Activated CD8-positive, alpha-beta memory T cell treated with anti-CD3 and anti-CD28 coated beads for 36 hours (primary cell): ENCODE measurements around the gene ADAMTSL3. TPM values are rescaled to one million over a fixed set of nuclear protein-coding genes. Genes with fewer than 3 reads are reported as not detected.
"Not testable (repeated sequence)": the region's sequence is repeated elsewhere in the genome, so short reads cannot be mapped to it uniquely, and the experiment has no call there.

Source experiments
- CTCF ChIA-PET: fragments of 350-600 bp; sonication (Branson Sonifier 250); formaldehyde crosslinking; loops from one replicate; lab custom pipeline; 2021; ENCODE audit warnings: antibody characterized with exemption; lab: Charles Lee
- POLR2A ChIA-PET: fragments of 350-600 bp; sonication (Branson Sonifier 250); formaldehyde crosslinking; loops from one replicate; lab custom pipeline; 2021; ENCODE audit warnings: antibody characterized with exemption; lab: Charles Lee
- total RNA-seq, 2 experiments: library from RNA; stranded (reverse); gene quantifications; one replicate each; pipeline ENCODE4 v1.2.3, GENCODE V29; 2021

Gene ADAMTSL3
- total RNA-seq, 2 experiments from 2014 or later: not detected

DNA sequence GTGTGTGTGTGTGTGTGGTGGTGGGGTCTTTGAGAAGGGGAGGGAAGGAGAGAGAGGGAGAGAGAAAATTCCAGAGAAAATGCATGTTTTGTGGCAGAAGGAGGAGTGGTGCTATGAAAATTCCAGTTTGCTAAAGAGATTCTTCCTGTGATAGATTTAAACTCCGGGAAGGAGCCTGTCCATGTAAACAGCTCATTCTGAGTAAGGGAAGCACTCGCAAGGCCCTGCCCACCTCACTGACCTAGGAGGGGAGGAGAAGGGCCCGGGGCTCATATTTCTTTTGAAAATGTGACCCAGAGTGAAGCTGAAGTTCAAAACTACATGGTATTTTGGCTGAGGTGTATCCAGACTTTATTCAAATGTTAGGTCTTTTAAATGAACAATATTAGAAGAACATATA lies 41.3 kb downstream of the ADAMTSL3 start:
- ChIA-PET POLR2A (no interaction called here), CTCF (no interaction called here)

DNA sequence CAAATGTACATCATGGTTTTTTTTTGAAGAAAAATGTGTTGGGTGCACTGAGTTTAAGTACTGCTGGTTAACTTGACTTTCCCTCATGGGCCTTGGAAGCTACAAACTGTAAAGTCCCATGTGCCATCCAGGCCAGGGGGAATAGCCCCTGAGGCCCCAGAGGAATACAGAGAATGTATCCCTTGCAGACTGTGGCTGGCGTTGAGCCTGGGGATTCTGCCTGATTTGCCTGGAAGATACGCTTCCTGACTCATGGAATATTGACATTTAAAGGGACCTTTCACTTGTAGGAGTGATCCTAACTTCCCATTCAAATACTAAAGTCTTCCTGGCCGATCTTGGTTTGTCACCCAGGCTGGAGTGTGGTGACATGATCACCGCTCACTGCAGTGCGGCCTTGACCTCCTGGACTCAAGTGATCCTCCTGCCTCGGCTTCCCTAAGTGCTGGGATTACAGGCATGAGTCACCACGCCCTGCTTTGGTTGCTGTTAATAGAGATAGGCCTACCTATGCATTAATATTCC lies 42.0 kb downstream of the ADAMTSL3 start:
- ChIA-PET POLR2A (no interaction called here), CTCF (no interaction called here)

DNA sequence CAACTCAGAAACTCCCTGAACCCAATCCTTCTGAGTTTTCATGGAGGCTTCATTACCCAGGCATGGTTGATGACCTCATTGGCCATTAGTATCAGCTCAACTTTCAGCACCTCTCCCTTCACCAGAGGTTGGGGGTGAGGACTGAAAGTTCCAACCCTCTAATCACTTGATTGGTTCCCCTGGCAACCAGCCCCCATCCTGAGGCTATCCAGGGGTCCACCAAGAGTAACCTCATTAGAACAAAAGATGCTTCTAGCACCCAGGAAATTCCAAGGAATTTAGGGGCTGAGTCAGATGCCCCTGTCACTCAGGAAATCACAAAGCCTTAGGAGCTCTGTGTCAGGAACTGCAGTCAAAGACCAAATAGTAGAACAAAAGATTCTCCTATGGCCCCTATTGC lies 43.8 kb downstream of the ADAMTSL3 start:
- ChIA-PET CTCF (no interaction called here), POLR2A (no interaction called here)

DNA sequence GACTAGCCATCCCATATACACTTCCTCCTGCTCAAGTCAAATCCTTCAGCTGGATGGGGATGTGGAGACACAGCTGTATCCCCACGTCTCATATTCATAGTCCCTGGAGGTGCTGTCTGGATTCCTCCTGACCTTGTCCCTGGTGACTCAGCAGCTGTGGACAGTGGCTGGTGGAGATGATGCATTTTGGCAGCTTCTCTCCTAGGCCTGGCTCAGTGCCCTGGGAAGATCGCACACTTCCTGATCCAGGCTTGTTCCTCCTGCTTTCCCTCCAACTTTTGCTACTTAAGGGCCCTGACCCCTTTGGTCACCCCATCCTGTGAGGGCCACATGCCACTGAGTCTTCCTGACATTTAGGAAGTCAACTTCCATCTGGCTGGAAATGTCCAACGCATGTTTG lies 44.4 kb downstream of the ADAMTSL3 start:
- POLR2A ChIA-PET: no interaction called here
- CTCF ChIA-PET: no interaction called here

DNA sequence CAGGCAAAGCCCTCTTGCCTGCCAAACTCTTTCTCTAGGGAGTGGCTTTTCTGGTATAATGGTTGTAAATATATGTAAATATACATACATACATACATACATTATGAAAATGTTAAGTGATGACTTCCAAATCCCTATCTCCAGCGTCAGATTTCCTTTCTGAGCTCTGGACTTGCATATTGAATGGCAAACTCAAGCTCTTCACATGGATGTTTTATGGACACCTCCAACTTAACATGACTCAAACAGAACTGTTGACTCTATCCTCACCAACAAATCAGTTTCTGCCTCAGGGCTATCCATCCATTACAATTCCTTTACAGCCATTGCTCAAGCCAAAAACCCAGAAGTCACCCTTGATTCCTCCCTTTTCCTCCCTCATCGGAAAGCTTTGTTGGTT lies 45.1 kb downstream of the ADAMTSL3 start:
- ChIA-PET POLR2A (no interaction called here), CTCF (no interaction called here)

DNA sequence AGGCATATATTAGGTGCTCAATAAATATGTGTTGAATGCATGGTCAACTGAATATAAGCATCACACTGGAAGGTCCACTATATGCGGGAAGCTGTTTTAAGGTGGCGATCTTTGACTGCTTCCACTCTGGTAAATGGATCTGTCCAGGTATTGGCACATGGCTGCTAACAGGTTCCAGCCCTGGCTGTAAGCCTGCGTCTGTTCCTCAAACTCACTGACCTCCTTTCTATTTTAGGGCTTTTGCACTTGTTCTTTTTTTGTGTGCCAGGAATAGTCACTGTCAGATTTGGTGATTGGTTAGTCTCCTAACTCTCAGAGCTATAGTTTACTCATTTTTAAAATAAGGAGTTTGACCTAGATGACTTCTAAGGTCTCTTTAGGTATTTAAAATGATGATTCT lies 46.2 kb downstream of the ADAMTSL3 start:
- ChIA-PET POLR2A (no interaction called here), CTCF (no interaction called here)

DNA sequence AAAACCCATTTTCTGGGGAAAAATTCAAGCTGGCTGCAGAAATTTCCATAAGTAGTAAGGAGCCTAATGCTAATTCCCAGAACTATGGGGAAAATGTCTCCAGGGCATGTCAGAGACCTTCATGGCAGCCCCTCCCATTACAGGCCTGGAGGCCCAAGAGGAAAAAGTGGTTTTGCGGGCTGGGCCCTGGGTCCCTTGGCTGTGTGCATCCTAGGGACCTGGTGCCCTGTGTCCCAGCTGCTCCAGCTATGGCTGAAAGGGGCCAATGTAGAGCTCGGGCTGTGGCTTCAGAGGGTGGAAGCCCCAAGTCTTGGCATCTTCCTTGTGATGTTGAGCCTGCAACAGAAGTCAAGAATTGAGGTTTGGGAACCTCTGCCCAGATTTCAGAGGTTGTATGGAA lies 48.4 kb downstream of the ADAMTSL3 start:
- POLR2A ChIA-PET, CTCF ChIA-PET: not testable (repeated sequence)

DNA sequence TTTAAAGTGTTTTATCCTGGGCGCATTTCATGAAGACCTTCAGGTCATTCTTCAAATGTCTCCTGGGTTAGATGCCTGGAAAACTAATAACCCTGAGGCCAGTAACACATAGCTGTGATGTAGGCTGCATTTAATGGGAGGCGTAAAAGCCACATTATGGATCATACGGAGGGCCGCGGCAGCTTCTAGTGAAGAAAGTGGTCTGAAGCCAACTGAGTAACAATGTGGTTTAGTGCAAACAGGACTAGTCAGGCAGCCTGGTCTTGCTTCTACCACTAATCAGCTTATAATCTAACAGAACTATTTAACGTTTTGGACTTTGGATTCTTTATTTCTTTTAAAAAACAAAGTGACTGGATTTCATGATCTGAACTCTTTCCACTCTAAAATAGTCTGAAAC lies 54.4 kb downstream of the ADAMTSL3 start:
- ChIA-PET POLR2A (no interaction called here), CTCF (no interaction called here)

DNA sequence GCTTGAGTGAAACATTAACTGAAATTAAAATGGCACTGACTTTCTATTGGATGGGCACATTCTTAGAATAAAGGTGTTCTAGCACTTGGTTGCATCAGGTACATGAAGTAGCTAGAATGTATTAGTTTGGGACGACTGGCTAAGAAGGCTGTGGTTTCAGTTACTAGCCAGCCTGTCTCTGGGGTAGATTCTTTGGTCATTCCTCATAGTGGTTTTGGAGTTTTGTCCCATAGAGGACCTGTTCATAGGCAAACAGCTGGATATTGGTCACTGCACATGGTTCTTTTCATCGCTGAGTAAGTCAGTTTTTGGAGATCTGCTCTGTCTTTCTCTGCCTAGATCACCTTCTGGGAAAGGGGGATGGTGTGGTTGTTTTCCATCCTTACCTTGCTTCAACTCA lies 55.3 kb downstream of the ADAMTSL3 start:
- CTCF ChIA-PET: no interaction called here
- POLR2A ChIA-PET: no interaction called here

DNA sequence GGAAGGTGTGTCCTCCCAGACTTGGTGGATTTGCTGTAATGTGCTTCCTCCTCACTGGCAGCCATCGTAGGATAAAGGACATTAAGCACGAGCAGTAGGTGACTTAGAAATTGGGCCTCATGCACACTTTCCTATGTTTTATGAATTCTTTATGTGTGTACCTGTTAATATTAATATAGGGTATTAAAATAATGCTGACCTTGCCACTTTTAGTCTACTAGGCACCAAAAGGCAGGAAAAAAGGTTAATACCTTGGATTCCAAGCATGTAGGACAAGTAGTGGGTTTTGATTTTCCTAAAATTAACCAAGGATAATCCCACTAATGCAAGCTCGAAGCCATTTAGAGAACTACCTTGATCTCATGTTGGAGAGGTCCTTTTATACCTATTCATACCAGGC lies 55.9 kb downstream of the ADAMTSL3 start:
- POLR2A ChIA-PET: no interaction called here
- CTCF ChIA-PET: no interaction called here

DNA sequence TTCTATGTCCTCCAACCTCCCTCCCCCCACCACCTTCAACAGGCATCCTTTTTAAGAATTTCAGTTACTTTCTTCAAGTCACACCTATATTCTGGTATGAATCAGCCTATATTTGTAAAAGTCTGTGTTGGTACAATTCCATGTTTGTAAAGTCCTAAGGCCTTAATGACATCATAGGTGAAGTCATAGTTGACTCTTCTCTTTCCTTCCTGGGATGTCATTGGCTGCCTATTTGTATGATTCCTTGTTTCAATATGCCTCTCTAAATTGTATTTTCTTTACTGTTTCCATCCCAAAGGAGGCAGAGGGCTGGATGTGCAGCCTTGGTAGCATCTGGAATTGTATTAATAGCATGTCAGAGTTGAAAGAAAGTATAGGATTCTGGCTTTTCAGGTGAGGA lies 56.5 kb downstream of the ADAMTSL3 start:
- POLR2A ChIA-PET: no interaction called here
- CTCF ChIA-PET: no interaction called here

DNA sequence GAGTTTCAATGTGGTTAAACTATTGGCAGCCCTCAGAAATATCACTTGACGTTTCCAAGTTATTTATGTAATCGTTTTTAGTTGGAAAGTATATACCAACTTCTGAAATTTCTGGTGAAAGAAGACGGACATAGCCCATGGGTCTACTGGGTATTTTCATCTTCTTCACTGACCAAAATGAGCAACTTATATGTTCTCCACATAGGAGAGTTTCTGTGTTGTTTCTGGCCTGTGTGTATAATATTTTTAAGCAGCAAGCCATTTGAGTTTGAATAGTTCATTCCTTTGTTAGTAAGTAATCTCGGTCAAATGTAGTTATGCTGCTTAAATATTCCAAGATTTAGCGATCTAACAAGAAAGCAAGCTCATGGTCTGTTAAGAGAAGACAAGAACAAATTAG lies 57.3 kb downstream of the ADAMTSL3 start:
- ChIA-PET POLR2A (no interaction called here), CTCF (no interaction called here)

DNA sequence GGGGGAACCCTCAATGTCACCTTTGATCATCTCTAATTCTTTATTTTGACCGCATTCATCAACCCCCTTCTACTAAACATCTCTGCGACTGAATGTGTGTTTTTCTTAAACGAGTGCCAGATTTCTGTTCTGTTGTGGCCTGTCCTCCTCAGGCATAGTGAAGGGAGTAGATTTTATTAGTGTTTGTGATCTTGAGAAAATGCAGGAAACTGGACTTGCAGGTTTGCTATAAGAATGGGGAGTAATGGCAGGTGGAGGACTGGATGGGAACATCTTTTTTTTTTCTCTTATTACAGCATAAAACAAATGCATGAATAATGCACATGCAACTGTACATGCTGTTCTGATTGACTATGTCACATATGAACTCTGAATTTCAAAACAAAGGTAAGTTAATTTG lies 59.3 kb downstream of the ADAMTSL3 start:
- ChIA-PET CTCF (no interaction called here), POLR2A (no interaction called here)

DNA sequence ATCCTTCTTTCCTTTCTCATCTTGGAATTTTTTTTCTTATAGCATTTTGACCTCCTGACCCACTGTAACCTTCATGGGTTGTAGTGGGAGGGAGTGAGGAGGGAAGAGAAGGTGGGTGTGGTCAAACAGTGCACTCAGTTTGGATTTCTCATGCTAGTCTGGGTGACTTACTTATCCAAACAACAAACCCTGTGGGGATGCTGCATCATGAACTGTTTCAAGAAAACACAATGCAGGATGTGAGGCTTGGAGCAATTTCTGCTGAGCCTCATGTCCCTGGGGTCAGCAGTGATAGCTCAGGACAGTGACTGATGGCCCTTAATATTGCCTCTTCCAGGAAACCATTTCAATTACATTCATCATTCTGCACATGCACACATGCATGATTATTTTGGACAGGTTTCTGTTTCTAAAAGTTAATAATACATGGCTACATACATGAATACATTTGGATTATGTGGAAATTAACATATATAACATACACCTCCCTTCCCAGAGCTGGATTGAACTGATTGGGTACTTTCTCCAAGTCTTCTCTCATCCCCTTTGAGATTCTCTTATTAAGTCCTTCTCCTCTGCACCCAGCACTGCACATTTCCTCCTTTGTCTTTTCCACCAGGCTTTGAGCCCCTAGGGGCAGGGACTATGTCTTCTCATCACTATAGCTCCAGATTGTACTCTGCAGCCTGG lies 61.2 kb downstream of the ADAMTSL3 start:
- ChIA-PET CTCF (no interaction called here), POLR2A (no interaction called here)

DNA sequence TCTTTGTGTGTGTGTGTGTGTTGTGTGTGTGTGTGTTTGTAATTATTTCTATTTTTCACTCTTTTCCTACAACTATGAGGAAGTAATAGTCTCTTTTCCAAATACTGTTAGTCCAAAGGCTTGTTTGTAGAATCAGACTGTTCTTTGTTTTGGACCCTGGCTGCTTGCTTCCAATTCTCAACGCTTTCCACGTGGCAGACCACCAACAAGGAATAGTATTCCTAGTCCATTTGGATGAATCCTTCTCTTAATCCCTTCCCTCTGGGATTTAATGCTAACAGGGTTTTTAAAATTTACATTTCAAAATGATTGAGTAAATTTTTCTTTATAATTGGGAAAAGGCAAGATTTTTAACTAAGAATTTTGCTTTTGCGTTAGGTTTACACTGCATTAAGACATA lies 62.7 kb downstream of the ADAMTSL3 start:
- ChIA-PET CTCF (no interaction called here), POLR2A (no interaction called here)

DNA sequence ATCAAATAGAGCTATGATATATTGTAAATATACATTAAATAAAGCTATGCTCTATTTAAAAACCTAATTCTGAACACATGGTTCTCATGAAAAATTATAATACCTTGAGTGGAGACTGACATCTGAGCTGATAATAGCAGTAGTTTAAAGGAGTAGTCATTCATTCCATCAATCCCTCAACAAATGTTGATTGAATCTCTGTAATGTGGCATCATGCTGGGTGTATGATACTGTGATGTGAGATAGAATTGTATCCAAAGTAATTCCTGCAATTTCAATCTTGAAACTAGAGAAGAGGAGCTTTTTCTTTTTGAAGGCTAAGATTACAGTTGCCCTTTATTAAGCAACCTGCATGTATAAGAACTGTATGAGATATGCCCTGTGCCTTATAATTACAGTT lies 63.1 kb downstream of the ADAMTSL3 start:
- ChIA-PET POLR2A (no interaction called here), CTCF (no interaction called here)

DNA sequence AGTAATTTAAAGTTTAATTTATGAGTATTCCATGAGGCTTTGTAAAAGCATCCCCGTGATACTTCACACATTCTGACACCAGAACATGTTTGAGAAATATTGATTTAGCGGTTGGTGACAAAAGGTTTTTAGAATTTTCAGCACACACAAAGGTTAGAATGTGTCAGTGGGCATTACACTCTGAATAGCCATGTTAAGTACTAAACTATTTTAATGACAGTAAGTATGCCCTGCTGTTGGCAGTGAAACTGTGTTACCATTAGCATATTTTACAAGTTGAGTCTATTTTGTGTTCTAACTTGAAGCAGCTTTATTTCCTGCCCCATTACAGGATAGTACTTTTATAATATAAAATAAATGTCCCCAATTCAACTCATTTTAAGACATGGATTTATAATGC lies 66.5 kb downstream of the ADAMTSL3 start:
- ChIA-PET CTCF (no interaction called here), POLR2A (no interaction called here)

DNA sequence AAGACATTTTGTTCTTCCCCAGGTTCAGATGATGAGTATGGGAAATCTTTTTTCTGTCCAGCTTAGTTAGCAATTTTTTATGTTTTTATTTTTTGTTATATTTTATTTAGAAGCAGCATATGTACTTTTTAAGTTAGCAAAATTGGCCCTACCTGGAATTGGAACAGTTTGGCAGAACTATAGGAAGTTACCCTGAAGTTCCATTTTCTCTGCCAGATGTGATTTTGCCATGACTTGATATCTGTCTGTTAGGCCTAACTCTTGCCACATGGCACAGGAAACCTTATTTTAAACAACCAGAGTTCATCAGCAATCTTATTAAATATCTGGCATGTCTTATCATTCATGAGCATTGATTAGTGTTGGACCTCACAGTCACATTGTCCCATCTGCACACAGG lies 67.1 kb downstream of the ADAMTSL3 start:
- ChIA-PET CTCF (no interaction called here), POLR2A (no interaction called here)

DNA sequence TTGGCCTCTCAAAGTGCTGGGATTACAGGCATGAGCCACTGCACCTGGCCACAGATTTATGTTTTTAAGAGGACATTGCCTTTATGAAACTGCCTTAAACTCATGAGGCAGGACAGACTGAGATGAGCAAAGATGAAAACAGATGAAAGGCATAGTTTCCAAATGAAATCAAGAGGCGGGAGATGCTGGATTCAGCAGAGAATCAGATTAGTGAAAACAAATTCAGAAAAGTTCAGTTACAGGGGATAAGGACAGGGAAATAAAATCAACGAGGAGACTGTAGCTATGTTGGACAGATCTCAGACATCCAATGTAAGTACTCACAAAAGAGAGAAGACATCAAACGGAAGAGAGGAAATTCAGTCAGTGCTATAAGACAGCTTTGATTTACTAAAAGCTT lies 68.1 kb downstream of the ADAMTSL3 start:
- ChIA-PET CTCF (no interaction called here), POLR2A (no interaction called here)

DNA sequence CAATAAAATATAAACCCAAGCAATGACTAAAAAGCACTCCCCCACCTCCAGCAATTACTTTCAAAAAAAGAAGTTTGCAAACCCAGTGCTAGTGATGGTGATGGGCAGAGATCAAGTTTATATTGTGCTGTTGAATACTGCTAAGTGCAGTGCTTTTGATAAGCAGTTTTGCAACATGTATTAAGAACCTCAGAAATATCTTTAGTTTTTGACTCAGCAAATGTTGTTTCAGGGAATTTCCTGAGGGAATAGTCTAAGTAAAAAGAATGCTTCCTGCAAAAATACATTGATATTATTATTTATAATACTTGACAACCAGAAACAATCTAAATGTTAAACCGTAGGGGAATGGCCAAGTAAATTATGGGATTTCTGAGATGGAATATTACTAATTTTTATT lies 69.3 kb downstream of the ADAMTSL3 start:
- ChIA-PET POLR2A (no interaction called here), CTCF (no interaction called here)

DNA sequence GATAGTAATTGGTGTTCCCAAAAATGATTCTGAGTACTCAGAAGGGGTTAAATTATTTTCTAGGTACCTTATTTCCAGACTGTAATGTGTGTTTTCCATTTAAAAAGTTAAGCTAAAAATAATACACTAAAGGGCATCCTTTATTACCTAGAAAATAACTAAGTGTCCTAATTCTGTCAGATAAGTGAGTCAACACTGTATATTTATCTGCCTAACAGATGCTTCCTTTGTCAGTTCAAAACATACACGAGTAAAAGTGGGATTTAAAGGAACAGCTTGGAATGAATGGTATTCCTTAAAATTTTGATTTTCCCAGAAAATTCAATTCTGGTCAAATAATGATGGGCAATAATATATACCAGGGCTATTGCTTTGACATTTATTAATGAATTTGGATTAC lies 78.3 kb downstream of the ADAMTSL3 start:
- ChIA-PET POLR2A (no interaction called here), CTCF (no interaction called here)

DNA sequence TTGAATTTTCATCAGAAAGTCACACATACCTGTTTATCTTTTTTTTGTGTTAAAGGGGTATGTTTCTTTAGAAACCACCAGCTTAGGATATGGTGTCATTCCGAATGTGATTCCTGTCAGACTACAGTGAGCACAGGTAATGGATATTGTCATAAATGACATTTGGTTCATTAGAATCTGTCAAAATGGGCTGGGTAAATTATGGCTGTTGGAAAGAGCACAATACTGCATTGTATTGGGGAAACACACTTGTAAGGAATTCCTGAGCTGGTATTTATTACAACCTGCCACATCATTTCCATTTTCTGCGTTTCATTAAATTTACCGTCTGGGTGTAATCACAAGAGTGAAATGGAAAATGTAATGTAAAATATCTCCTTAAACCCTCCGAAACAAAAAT lies 78.8 kb downstream of the ADAMTSL3 start:
- POLR2A ChIA-PET: no interaction called here

More for the DNA sequence above, 78.8 kb downstream of the ADAMTSL3 start:
- CTCF ChIA-PET: no interaction called here
